GM12892 (cell line): ENCODE data around the gene CPSF6.

Experiments
- POLR2A ChIP-seq: IDR thresholded peaks from 2 replicates; pipeline ENCODE4 v1.6.1; 2011; ENCODE audit warnings: low read depth, low read length, control low read depth
- POLR2AphosphoS5 ChIP-seq: IDR thresholded peaks from 2 replicates; pipeline ENCODE4 v1.6.1; 2011; ENCODE audit warnings: low read depth, low read length, control low read depth

DNA sequence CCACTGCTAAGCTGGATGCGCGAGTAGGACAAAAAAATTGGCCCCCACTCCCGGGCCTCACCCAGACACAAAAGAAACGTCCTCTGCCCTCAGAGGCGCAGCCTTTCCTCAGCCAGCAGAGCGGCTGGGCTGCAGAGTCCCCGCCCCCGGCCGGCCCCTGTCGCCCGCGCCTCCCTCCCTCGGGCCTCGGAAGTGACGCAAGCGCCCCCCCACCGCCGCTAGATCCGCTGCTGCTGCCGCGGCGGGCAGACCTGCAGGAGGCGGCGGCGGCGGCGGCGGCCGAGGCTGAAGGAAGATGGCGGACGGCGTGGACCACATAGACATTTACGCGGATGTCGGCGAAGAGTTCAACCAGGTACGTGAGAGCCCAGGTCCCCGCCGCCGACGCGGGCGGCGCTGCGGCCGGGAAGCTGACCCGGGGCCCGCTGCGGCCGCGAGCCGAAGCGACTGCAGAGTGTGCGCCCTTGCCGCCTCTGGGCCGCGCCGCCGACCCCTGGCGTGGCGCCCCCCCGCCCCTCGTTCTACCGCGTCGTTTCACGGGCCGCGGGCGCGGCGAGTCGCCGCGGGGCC, at the start of gene CPSF6:
- TF ChIP-seq POLR2AphosphoS5: peak; percentile 75
- peak; percentile 90 for TF ChIP-seq POLR2A
